Bronchial epithelial cell (primary cell): ENCODE measurements around the gene ERI3. TPM values are rescaled to one million over a fixed set of nuclear protein-coding genes. Genes with fewer than 3 reads are reported as not detected.

Experiments used
- DNase-seq: peaks from one replicate; pipeline ENCODE4 v3.0.0-alpha.2; 2010; ENCODE audit warnings: low read depth
- FAIRE-seq: peaks from 2 replicates; lab custom pipeline; 2011; peaks lifted over from hg19 to GRCh38; lab: Jason Lieb, UNC
- H3K27me3 ChIP-seq: 2 replicates; pipeline ENCODE4 v1.5.1; 2011; ENCODE audit warnings: low read length; ENCODE audit not compliant: control insufficient read depth, insufficient read depth
- H3K36me3 ChIP-seq: 2 replicates; pipeline ENCODE4 v1.5.1; 2011; ENCODE audit warnings: low read length; ENCODE audit not compliant: control insufficient read depth, insufficient read depth
- H3K4me3 ChIP-seq: 2 replicates; pipeline ENCODE4 v1.5.1; 2011; ENCODE audit warnings: mild to moderate bottlenecking, low read depth, low read length, control low read depth
- CTCF ChIP-seq: IDR thresholded peaks from 2 replicates; pipeline ENCODE4 v1.5.1; 2011; ENCODE audit warnings: mild to moderate bottlenecking, moderate library complexity, low read length, control low read depth, inconsistent platforms; ENCODE audit not compliant: insufficient read depth, severe bottlenecking
- total RNA-seq: library from RNA; depleted of rRNA; stranded (reverse); fragments of >200 nt; gene quantifications from 2 replicates; pipeline ENCODE4 v1.2.1, GENCODE V29; 2014

Gene ERI3
- total RNA-seq, 1 donor from 2014 or later, result 22.1 TPM

- H3K36me3 ChIP-seq, result peaks cover 14% of the 10 kb centered on the region
- no peak for FAIRE-seq
- H3K4me3 ChIP-seq, result no peak overlapping the region
- no peaks in the 10 kb centered on the region for H3K27me3 ChIP-seq
- TF ChIP-seq CTCF, result no peak
- no peak for DNase-seq
Measured at GRCh38 chr1:44302541-44302940, 52.5 kb downstream of the ERI3 start.

GRCh38 chr1:44301442-44301841 lies 53.6 kb downstream of the ERI3 start:
- Histone ChIP-seq H3K27me3 (no peaks in the 10 kb centered on the region), H3K36me3 (peaks cover 14% of the 10 kb centered on the region), H3K4me3 (no peak overlapping the region)
- FAIRE-seq (no peak), DNase-seq (no peak)
- no peak for TF ChIP-seq CTCF

- DNase-seq, result no peak
- Histone ChIP-seq H3K36me3 (peaks cover 15% of the 10 kb centered on the region), H3K4me3 (no peak overlapping the region), H3K27me3 (no peaks in the 10 kb centered on the region)
- no peak for FAIRE-seq
- no peak for TF ChIP-seq CTCF
Measured at GRCh38 chr1:44300852-44301251, 54.2 kb downstream of the ERI3 start.

- no peak for DNase-seq
- no peak for FAIRE-seq
- Histone ChIP-seq H3K4me3 (no peak overlapping the region), H3K27me3 (no peaks in the 10 kb centered on the region), H3K36me3 (peaks cover 18% of the 10 kb centered on the region)
- TF ChIP-seq CTCF, result no peak
Measured at GRCh38 chr1:44297695-44298400, 57.2 kb downstream of the ERI3 start.

GRCh38 chr1:44296806-44297205 lies 58.3 kb downstream of the ERI3 start:
- Histone ChIP-seq H3K27me3 (no peaks in the 10 kb centered on the region), H3K36me3 (peaks cover 16% of the 10 kb centered on the region), H3K4me3 (no peak overlapping the region)
- FAIRE-seq (no peak), DNase-seq (no peak)
- no peak for TF ChIP-seq CTCF

GRCh38 chr1:44296086-44296485 lies 59.0 kb downstream of the ERI3 start:
- Histone ChIP-seq H3K4me3 (no peak overlapping the region), H3K27me3 (no peaks in the 10 kb centered on the region), H3K36me3 (peaks cover 14% of the 10 kb centered on the region)
- FAIRE-seq, result no peak
- TF ChIP-seq CTCF, result no peak
- no peak for DNase-seq
